SK-N-SH (cell line): ENCODE measurements around the gene ADCY10. TPM values are rescaled to one million over a fixed set of nuclear protein-coding genes. Genes with fewer than 3 reads are reported as not detected.
"Not testable (repeated sequence)": the region's sequence is repeated elsewhere in the genome, so short reads cannot be mapped to it uniquely, and the experiment has no call there.

ENCODE experiments used
- CTCF ChIA-PET: fragments of 300-600, 350-600 bp; formaldehyde crosslinking; extraction: SDS; loops from one replicate; lab custom pipeline; 2021; lab: Yijun Ruan, JAX
- POLR2A ChIA-PET: fragments of 350-600 bp; sonication (Branson Sonifier 250); formaldehyde crosslinking; extraction: SDS; loops from one replicate; lab custom pipeline; 2020; ENCODE audit warnings: antibody characterized with exemption, inconsistent platforms; lab: Yijun Ruan, JAX
- DNase-seq: peaks from one replicate; pipeline ENCODE4 v3.0.0; 2012
- H2AFZ ChIP-seq: fragments of 200-600 bp; sonication (generic); 2 replicates; pipeline ENCODE4 v1.8.1; 2016; ENCODE audit warnings: antibody characterized with exemption, mild to moderate bottlenecking, low read depth
- H3F3A ChIP-seq: fragments of 200-600 bp; sonication (generic); replicated peaks from 2 replicates; pipeline ENCODE3; 2016; ENCODE audit warnings: antibody characterized with exemption, mild to moderate bottlenecking; ENCODE audit not compliant: insufficient read depth
- H3K27ac ChIP-seq, 2 experiments: fragments of 200-500 bp in 1 of 2; fragments of 200-600 bp in 1 of 2; sonication (Bioruptor generic) in 1 of 2; sonication (generic), shearing (Covaris generic) in 1 of 2; 2 replicates each; pipeline versions ENCODE4 v1.5.1 to v1.6.1; 2014 to 2016; ENCODE audit warnings: low read depth in 2 of 2, inconsistent platforms in 1 of 2, low read length in 1 of 2, mild to moderate bottlenecking in 1 of 2, mixed read lengths in 1 of 2
- H3K27me3 ChIP-seq: fragments of 200-600 bp; sonication (generic), shearing (Covaris generic); 2 replicates; pipeline ENCODE4 v1.6.1; 2016; ENCODE audit warnings: mixed run types; ENCODE audit not compliant: insufficient read depth
- H3K36me3 ChIP-seq, 2 experiments: fragments of 200-500 bp in 1 of 2; fragments of 200-600 bp in 1 of 2; sonication (Bioruptor generic) in 1 of 2; sonication (generic) in 1 of 2; replicated peaks in 1 of 2; 2 replicates each; pipeline versions ENCODE3 to v1.5.1; 2014 to 2016; ENCODE audit warnings: low read length in 1 of 2, mild to moderate bottlenecking in 1 of 2; ENCODE audit not compliant: insufficient read depth in 2 of 2, control insufficient read depth in 1 of 2
- H3K4me1 ChIP-seq, 2 experiments: fragments of 200-500 bp in 1 of 2; fragments of 200-600 bp in 1 of 2; sonication (Bioruptor generic) in 1 of 2; sonication (generic), shearing (Covaris generic) in 1 of 2; 2 replicates each; pipeline versions ENCODE4 v1.5.1 to v1.6.1; 2014 to 2016; ENCODE audit warnings: low read depth in 1 of 2, low read length in 1 of 2, mixed run types in 1 of 2; ENCODE audit not compliant: insufficient read depth in 2 of 2, control insufficient read depth in 1 of 2
- H3K4me2 ChIP-seq: fragments of 200-600 bp; sonication (generic), shearing (Covaris generic); 2 replicates; pipeline ENCODE4 v1.6.1; 2017; ENCODE audit warnings: mixed run types
- H3K4me3 ChIP-seq, 2 experiments: fragments of 200-500 bp in 1 of 2; fragments of 200-600 bp in 1 of 2; sonication (Bioruptor generic) in 1 of 2; sonication (generic), shearing (Covaris generic) in 1 of 2; 2 replicates each; pipeline versions ENCODE4 v1.5.1 to v1.8.1; 2014 to 2016; ENCODE audit warnings: low read depth in 2 of 2, inconsistent platforms in 1 of 2, low read length in 1 of 2, mild to moderate bottlenecking in 1 of 2, mixed read lengths in 1 of 2, moderate library complexity in 1 of 2
- H3K79me2 ChIP-seq: fragments of 200-600 bp; sonication (generic); 2 replicates; pipeline ENCODE4 v1.8.1; 2017; ENCODE audit warnings: mild to moderate bottlenecking; ENCODE audit not compliant: insufficient read depth
- H3K9ac ChIP-seq: fragments of 200-600 bp; sonication (generic); 2 replicates; pipeline ENCODE4 v1.6.1; 2017; ENCODE audit warnings: mixed run types
- H3K9me2 ChIP-seq: fragments of 200-600 bp; sonication (generic); 2 replicates; pipeline ENCODE4 v1.6.1; 2017; ENCODE audit warnings: mixed run types
- H3K9me3 ChIP-seq: fragments of 200-600 bp; sonication (generic); 2 replicates; pipeline ENCODE4 v1.6.1; 2017; ENCODE audit warnings: mixed run types, mild to moderate bottlenecking, moderate library complexity
- H4K20me1 ChIP-seq: fragments of 200-600 bp; sonication (generic); 2 replicates; pipeline ENCODE4 v1.6.1; 2017; ENCODE audit warnings: mild to moderate bottlenecking, mixed run types; ENCODE audit not compliant: insufficient read depth
- EZH2phosphoT487 ChIP-seq: fragments of 200-600 bp; sonication (generic); IDR thresholded peaks from 2 replicates; pipeline ENCODE4 v1.6.1; 2017; ENCODE audit warnings: low read depth, mixed run types, mild to moderate bottlenecking, antibody characterized with exemption, moderate library complexity, borderline replicate concordance
- JUND ChIP-seq: IDR thresholded peaks from 2 replicates; pipeline ENCODE4 v1.4.0; 2012
- NFIC ChIP-seq: IDR thresholded peaks from 2 replicates; pipeline ENCODE4 v1.4.0; 2012; ENCODE audit warnings: borderline replicate concordance
- POLR2AphosphoS5 ChIP-seq: IDR thresholded peaks from 2 replicates; pipeline ENCODE4 v1.6.1; 2012; ENCODE audit warnings: low read depth, low read length
- REST ChIP-seq: IDR thresholded peaks from 2 replicates; pipeline ENCODE4 v1.6.1; 2012; ENCODE audit warnings: mild to moderate bottlenecking, low read depth, low read length, moderate library complexity
- TAF1 ChIP-seq: IDR thresholded peaks from 2 replicates; pipeline ENCODE4 v1.6.1; 2012; ENCODE audit warnings: low read depth, mild to moderate bottlenecking, low read length, moderate library complexity, borderline replicate concordance
- TCF12 ChIP-seq: IDR thresholded peaks from 2 replicates; pipeline ENCODE4 v1.4.0; 2012
- USF1 ChIP-seq: IDR thresholded peaks from 2 replicates; pipeline ENCODE4 v1.4.0; 2012; ENCODE audit warnings: low read depth, borderline replicate concordance
- WGBS: methylation state at CpG from one replicate; pipeline ENCODE4 v1.1.6; 2017; ENCODE audit warnings: low lambda C conversion rate; 5-methylcytosine and 5-hydroxymethylcytosine counted together
- polyA plus RNA-seq, 3 experiments: library from polyadenylated mRNA; depleted of rRNA; stranded (reverse); fragments of >200 nt; gene quantifications; 2 replicates each; pipeline ENCODE4 v1.2.3, GENCODE V29; 2012

The ADCY10 gene
- polyA plus RNA-seq, 1 of the 3 experiments (the other 2 are of a cell fraction): 0.10 TPM

- CTCF ChIA-PET: no interaction called here
- POLR2A ChIA-PET: no interaction called here
These were observed 81.2 kb downstream of the ADCY10 start for GRCh38 chr1:167832693-167833092.

GRCh38 chr1:167830668-167831067 lies 83.3 kb downstream of the ADCY10 start:
- POLR2A ChIA-PET: not testable (repeated sequence)

More at GRCh38 chr1:167832693-167833092, 81.2 kb downstream of the ADCY10 start:
- no peak overlapping the region for H3K27ac ChIP-seq
- no peaks in the 10 kb centered on the region for H3K9me3 ChIP-seq
- TF ChIP-seq POLR2AphosphoS5 (no peak), TCF12 (no peak), EZH2phosphoT487 (no peak), REST (no peak), JUND (no peak), TAF1 (no peak), USF1 (no peak), NFIC (no peak)
- TF ChIP-seq, all 33 proteins: peak for 0
- no peak for DNase-seq
- Histone ChIP-seq H3K9ac (no peak overlapping the region), H2AFZ (no peak overlapping the region), H4K20me1 (no peaks in the 10 kb centered on the region), H3K9me2 (no peaks in the 10 kb centered on the region), H3F3A (no peaks in the 10 kb centered on the region), H3K36me3 (no peaks in the 10 kb centered on the region), H3K4me3 (no peak overlapping the region), H3K79me2 (no peaks in the 10 kb centered on the region), H3K4me2 (no peak overlapping the region), H3K4me1 (no peaks in the 10 kb centered on the region), H3K27me3 (no peaks in the 10 kb centered on the region)
- WGBS: 86% methylated on average over 5 of the region's 5 CpGs

More at GRCh38 chr1:167830668-167831067, 83.3 kb downstream of the ADCY10 start:
- H3K9me3 ChIP-seq, H3K4me3 ChIP-seq, DNase-seq, H2AFZ ChIP-seq, H3K9me2 ChIP-seq, H4K20me1 ChIP-seq, H3F3A ChIP-seq, H3K27me3 ChIP-seq, H3K9ac ChIP-seq, H3K4me1 ChIP-seq, H3K4me2 ChIP-seq, H3K79me2 ChIP-seq, H3K36me3 ChIP-seq, H3K27ac ChIP-seq: not testable (repeated sequence)
- CTCF ChIA-PET: interaction anchor here (1.2 kb wide), 1 partner anchor 251 kb away, joined by 4 read pairs; no protein-coding TSS in a partner anchor
- WGBS: 82% methylated on average over 5 of the region's 5 CpGs
